Vagina (tissue), 2 donors: ENCODE data around the gene ERBIN. TPM values are rescaled to one million over a fixed set of nuclear protein-coding genes. Genes with fewer than 3 reads are reported as not detected.

Experiments used
- DNase-seq, 2 donors: peaks; one replicate each; pipeline ENCODE4 v3.0.0-alpha.2; 2017; ENCODE audit errors: extremely low spot score in 2 of 2
- H3K27ac ChIP-seq: fragments of 200-600 bp; sonication (generic); one replicate; pipeline ENCODE4 v1.5.1; 2019
- H3K27me3 ChIP-seq: fragments of 200-600 bp; sonication (generic); one replicate; pipeline ENCODE4 v1.5.1; 2019
- H3K36me3 ChIP-seq, 2 donors: fragments of 200-600 bp; sonication (generic); one replicate each; pipeline ENCODE4 v1.5.1; 2017 to 2019
- H3K4me1 ChIP-seq: fragments of 200-600 bp; sonication (generic); one replicate; pipeline ENCODE4 v1.5.1; 2019
- H3K4me3 ChIP-seq, 2 donors: fragments of 200-600 bp; sonication (generic); 1 replicate in 1 of 2; 2 replicates in 1 of 2; pipeline ENCODE4 v1.5.1; 2016 to 2019
- H3K9me3 ChIP-seq: fragments of 200-600 bp; sonication (generic); one replicate; pipeline ENCODE4 v1.5.1; 2019
- POLR2A ChIP-seq, 2 donors: fragments of 450-650 bp; IDR thresholded peaks; one replicate each; pipeline ENCODE4 v1.6.1; 2017; ENCODE audit warnings: antibody characterized with exemption in 2 of 2, mild to moderate bottlenecking in 2 of 2, moderate library complexity in 2 of 2
- POLR2AphosphoS5 ChIP-seq, 2 donors: sonication (generic); formaldehyde crosslinking; IDR thresholded peaks; one replicate each; pipeline ENCODE4 v1.9.0; 2017; ENCODE audit warnings: antibody characterized with exemption in 2 of 2, mild to moderate bottlenecking in 2 of 2, low read depth in 1 of 2; ENCODE audit not compliant: insufficient read depth in 1 of 2
- intact Hi-C: fragments of 100-400 bp; cut with DNase I; formaldehyde crosslinking; loops from one replicate; pipeline ENCODE4 v1.15.1; 2023
- total RNA-seq: library from RNA; depleted of rRNA; stranded (reverse); fragments of >200 nt; gene quantifications from one replicate; pipeline ENCODE4 v1.2.3, GENCODE V29; 2016
- TF ChIP-seq, protein P1 (sequence below), 3 experiments: fragments of 450-650 bp in 2 of 3; fragments of 200-600 bp in 1 of 3; sonication (generic) in 1 of 3; IDR thresholded peaks; one replicate each; pipeline ENCODE4 v1.5.1; 2017 to 2019; ENCODE audit warnings: antibody characterized with exemption in 3 of 3, mild to moderate bottlenecking in 2 of 3, moderate library complexity in 2 of 3

Gene ERBIN
- total RNA-seq, 1 donor from 2014 or later = 52.3 TPM

DNA sequence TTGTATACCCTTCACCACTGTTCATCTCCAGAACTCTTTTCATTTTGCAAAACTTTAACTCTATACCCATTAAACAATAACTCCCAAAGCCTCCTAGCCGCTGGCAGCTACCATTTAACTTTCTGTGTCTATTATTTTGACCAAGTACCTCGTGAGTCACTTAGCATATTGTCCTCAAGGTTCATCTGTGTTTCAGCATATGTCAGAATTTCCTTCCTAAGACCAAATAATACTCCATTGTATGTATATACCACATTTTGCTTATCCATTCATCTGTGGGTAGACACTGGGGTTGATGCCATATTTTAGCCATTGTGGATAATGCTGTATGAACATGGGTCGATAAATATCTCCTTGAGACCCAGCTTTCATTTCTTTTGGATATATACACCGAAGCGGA lies 17.4 kb downstream of the ERBIN start:
- Histone ChIP-seq H3K4me1 (peaks cover 8% of the 10 kb centered on the region), H3K9me3 (no peaks in the 10 kb centered on the region), H3K27me3 (no peaks in the 10 kb centered on the region), H3K36me3 (no peaks in the 10 kb centered on the region), H3K4me3 (no peak overlapping the region), H3K27ac (no peak overlapping the region)
- no peak for DNase-seq
- intact Hi-C loops = no loop called here
- TF ChIP-seq, protein P1, sequence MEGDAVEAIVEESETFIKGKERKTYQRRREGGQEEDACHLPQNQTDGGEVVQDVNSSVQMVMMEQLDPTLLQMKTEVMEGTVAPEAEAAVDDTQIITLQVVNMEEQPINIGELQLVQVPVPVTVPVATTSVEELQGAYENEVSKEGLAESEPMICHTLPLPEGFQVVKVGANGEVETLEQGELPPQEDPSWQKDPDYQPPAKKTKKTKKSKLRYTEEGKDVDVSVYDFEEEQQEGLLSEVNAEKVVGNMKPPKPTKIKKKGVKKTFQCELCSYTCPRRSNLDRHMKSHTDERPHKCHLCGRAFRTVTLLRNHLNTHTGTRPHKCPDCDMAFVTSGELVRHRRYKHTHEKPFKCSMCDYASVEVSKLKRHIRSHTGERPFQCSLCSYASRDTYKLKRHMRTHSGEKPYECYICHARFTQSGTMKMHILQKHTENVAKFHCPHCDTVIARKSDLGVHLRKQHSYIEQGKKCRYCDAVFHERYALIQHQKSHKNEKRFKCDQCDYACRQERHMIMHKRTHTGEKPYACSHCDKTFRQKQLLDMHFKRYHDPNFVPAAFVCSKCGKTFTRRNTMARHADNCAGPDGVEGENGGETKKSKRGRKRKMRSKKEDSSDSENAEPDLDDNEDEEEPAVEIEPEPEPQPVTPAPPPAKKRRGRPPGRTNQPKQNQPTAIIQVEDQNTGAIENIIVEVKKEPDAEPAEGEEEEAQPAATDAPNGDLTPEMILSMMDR (IDR thresholded peaks at IDR 0.05) = no peak
- TF ChIP-seq POLR2AphosphoS5 (IDR thresholded peaks at IDR 0.05; ENCODE audit: insufficient read depth in 1 of 2, low read depth in 1 of 2) (no peak), POLR2A (IDR thresholded peaks at IDR 0.05) (no peak)

DNA sequence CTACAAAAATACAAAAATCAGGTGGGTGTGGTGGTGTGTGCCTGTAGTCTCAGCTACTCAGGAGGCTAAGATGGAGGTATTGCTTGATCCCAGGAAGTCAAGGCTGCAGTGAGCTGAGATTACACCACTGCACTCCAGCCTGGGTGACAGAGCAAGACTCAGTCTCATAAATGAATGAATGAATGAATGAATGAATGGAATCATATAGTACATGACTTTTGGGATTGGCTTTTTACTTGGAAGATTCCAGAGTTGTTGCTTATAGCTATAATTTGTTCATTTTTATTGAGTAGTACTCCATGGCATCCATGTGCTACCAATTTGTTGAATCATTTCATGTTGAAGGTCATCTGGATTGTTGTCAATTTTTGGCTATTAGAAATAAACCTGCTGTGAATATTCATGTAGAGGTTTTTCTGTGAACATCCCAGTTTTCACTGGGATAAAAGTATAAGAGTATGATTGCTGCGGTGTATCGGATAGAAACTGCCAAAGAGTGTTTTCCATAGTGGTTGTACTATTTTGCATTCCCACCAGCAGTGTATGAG lies 19.9 kb downstream of the ERBIN start:
- intact Hi-C loops = no loop called here
- TF ChIP-seq POLR2AphosphoS5 (IDR thresholded peaks at IDR 0.05; ENCODE audit: insufficient read depth in 1 of 2, low read depth in 1 of 2) (no peak), POLR2A (IDR thresholded peaks at IDR 0.05) (no peak)
- TF ChIP-seq, protein P1 (IDR thresholded peaks at IDR 0.05) = no peak
- no peak overlapping the region for H3K4me3 ChIP-seq

DNA sequence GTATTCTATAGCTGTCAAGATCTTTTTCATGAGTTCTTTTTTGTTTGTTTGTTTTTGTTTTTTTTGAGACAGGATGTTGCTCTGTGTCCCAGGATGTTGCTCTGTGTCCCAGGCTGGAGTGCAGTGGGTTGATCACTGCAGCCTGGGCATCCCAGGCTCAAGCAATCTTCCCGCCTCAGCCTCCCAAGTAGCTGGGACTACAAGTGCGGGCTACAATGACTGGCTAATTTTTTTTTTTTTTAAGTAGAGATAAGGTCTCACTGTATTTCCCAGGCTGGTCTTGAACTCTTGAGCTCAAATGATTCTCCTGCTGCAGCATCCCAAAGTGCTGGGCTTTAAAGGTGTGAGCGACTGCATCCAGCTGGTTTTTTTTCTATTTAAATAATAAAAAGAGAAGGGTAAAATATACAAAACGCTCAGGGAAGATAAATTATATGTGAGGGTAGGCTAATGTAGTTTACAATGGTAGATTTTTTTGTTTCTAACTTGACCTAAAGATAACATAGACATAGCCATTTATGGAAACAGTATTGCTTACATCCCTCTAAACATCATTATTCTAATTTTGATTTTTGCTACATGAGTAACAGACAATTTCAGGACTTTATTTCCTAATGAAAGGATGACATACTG lies 21.9 kb downstream of the ERBIN start:
- no peak overlapping the region for H3K4me3 ChIP-seq
- TF ChIP-seq, protein P1 (IDR thresholded peaks at IDR 0.05) = no peak
- TF ChIP-seq POLR2A (IDR thresholded peaks at IDR 0.05) (no peak), POLR2AphosphoS5 (IDR thresholded peaks at IDR 0.05; ENCODE audit: insufficient read depth in 1 of 2, low read depth in 1 of 2) (no peak)
- no peaks in the 10 kb centered on the region for H3K36me3 ChIP-seq
- H3K27ac ChIP-seq = no peak overlapping the region
- H3K4me1 ChIP-seq = peaks cover 7% of the 10 kb centered on the region
- intact Hi-C loops = no loop called here
- H3K27me3 ChIP-seq = no peaks in the 10 kb centered on the region
- no peak for DNase-seq
- H3K9me3 ChIP-seq = no peaks in the 10 kb centered on the region

More for the DNA sequence above, 19.9 kb downstream of the ERBIN start:
- DNase-seq = no peak
- H3K36me3 ChIP-seq = no peaks in the 10 kb centered on the region
- no peak overlapping the region for H3K27ac ChIP-seq
- no peaks in the 10 kb centered on the region for H3K27me3 ChIP-seq
- H3K4me1 ChIP-seq = peaks cover 8% of the 10 kb centered on the region
- no peaks in the 10 kb centered on the region for H3K9me3 ChIP-seq

DNA sequence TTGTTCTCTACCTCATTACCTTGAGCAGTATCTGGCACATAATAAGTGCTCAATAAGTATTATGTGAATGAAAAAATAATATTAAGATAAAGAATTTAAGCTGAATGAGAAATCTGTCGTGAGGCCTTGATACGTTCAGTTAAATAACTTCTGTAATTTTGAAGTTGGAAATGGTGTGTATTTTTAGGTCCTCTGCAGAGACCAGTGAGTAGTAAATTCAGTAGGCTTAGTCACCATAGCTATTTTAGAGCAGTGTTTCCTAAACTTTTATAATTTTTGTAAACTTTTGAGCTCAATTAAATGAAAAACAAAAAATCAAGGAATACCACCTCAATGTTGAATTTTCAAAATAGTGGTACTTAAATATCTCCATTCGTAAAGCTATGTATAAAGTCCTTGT lies 25.0 kb downstream of the ERBIN start:
- peaks cover 7% of the 10 kb centered on the region for H3K4me1 ChIP-seq
- intact Hi-C loops = no loop called here
- no peak overlapping the region for H3K4me3 ChIP-seq
- H3K27ac ChIP-seq = no peak overlapping the region
- TF ChIP-seq, protein P1 (IDR thresholded peaks at IDR 0.05) = no peak
- TF ChIP-seq POLR2AphosphoS5 (IDR thresholded peaks at IDR 0.05; ENCODE audit: insufficient read depth in 1 of 2, low read depth in 1 of 2) = no peak
- no peak for TF ChIP-seq POLR2A (IDR thresholded peaks at IDR 0.05)
- H3K36me3 ChIP-seq = no peaks in the 10 kb centered on the region
- no peaks in the 10 kb centered on the region for H3K9me3 ChIP-seq
- H3K27me3 ChIP-seq = no peaks in the 10 kb centered on the region
- DNase-seq = no peak

DNA sequence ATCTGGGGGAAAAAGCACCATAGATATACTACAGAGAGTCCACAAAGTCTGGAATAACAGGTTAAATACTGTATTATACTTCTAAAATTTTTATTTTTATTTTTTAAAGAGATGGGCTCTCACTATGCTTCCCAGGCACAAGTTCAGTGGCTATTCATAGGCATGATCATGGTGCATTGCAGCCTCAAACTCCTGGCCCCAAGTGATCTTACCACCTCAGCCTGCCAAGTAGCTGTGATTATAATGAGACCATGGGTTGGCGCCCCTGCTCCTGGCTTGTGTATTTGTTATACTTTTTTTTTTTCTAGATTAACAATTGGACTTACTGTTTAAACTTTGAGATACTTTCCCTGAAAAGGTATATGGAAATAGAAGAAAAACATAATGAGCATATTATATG lies 25.9 kb downstream of the ERBIN start:
- no peak for DNase-seq
- no peaks in the 10 kb centered on the region for H3K9me3 ChIP-seq
- H3K27me3 ChIP-seq = no peaks in the 10 kb centered on the region
- peaks cover 7% of the 10 kb centered on the region for H3K4me1 ChIP-seq
- H3K36me3 ChIP-seq = no peaks in the 10 kb centered on the region
- H3K4me3 ChIP-seq = no peak overlapping the region
- intact Hi-C loops = no loop called here
- no peak overlapping the region for H3K27ac ChIP-seq
- TF ChIP-seq POLR2A (IDR thresholded peaks at IDR 0.05) (no peak), POLR2AphosphoS5 (IDR thresholded peaks at IDR 0.05; ENCODE audit: insufficient read depth in 1 of 2, low read depth in 1 of 2) (no peak)
- TF ChIP-seq, protein P1 (IDR thresholded peaks at IDR 0.05) = no peak
